Measurements from ENCODE around the gene P2RY8.
"Not testable (repeated sequence)": the region's sequence is repeated elsewhere in the genome, so short reads cannot be mapped to it uniquely, and the experiment has no call there.

The P2RY8 gene

DNA sequence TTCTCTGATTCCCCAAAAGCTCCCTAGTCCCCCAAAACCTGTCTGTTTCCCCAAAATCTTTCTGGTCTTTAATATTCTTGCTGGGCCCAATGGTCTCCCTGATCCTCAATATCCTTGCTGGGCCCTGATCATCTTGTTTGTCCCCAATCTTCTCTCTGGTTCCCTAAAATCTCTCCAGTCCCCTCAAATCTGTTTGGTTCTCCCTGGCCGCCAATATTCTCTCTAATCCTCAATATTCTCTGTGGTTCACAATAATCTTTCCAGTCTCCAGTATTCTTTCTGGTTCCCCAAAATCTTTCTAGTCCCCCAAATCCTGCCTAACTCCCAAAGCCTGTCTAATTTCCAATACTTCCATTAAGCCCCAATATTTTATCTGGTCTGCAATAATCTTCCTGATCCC lies 18.5 kb downstream of the P2RY8 start:
- no peak for DNase-seq

- no peak for DNase-seq
Observed at GRCh38 chrX:1516596-1517104, 20.3 kb downstream of the P2RY8 start.

DNA sequence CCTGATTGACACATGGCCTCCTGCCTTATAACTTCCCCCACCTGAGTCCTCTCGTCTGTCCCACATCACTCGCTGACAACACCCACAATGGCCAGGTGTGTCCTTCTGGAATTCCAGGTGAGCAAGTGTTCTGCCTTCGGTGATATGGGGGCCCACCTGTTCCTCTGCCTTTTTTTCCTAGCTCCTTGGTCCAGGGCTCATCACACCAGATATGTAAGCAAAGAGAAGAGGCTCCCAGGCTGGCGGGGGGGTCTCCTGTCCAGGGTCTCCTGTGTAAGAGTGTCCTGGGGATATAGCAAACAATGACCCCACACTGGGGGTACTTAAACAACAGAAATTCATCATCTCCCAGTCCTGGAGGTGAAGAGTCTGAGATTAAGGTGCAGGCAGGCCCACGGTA lies 25.2 kb downstream of the P2RY8 start:
- no peak for DNase-seq

DNA sequence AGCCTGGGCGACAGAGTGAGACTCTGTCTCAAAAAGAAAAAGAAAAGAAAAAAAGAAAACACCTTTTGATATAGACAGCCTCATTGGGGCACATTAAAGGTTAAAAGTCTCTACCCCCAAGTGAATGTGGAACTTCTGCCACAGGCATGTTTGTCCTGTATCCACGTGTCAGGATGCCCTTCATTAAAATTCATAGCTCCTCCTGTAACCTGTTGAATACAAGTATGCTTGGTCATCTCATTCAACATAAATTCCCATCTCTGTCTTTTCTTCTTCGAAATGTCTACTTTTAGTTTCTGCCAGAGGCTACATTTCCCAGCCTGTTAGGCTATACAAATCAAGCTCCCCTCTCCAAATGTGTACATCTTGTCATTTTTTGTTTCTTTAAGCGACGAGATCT lies 25.8 kb downstream of the P2RY8 start:
- no peak for DNase-seq

DNA sequence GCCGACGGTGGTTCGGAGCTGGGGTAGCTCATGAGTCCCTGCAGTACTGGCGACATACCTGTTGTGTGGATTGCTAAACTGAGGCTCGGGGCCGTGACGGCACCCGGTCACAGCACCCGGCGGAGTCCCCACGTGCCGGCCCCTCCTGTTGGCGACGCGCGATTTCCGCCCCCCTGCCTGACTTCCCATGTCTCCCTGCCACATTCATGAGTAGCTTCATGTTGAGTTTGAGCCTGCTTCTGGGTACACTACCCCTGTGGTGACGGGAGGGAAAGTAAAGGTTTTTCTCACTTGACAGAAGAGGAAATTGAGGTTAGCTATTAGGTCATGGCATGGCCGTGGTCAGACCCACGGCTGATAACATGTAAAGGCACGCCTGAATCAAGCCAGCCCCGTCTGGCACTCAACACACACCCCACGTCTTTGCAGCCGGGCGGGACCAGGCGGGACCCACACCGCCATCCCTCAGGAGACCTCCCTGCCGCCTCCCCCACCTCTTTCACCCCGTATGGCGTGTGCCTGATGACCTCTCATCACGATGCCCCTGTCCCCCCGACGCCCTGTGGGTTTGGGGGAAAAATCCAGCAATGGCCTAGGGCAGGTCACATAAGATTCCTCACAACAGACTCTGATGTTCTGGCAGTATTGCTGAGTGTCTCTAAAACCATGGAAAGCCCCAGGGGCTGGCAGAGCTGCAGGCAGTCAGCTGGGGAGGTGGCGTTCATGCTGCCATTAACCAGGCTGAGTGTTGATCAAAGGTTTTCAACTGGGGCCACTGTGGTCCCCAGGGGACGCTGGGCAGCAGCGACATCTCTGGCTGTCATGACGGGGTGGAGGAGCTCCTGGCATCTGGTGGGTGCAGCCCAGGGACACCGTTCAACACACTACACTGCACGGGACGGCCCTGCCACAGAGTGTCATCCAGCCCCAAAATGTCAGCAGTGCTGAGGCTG lies 29.2 kb downstream of the P2RY8 start:
- no peak for DNase-seq

- DNase-seq, result no peak
Observed at GRCh38 chrX:1506916-1507315, 30.1 kb downstream of the P2RY8 start.

GRCh38 chrX:1502853-1503252 lies 34.1 kb downstream of the P2RY8 start:
- DNase-seq, result no peak

- DNase-seq, result no peak
Observed at GRCh38 chrX:1502241-1502640, 34.7 kb downstream of the P2RY8 start.

DNA sequence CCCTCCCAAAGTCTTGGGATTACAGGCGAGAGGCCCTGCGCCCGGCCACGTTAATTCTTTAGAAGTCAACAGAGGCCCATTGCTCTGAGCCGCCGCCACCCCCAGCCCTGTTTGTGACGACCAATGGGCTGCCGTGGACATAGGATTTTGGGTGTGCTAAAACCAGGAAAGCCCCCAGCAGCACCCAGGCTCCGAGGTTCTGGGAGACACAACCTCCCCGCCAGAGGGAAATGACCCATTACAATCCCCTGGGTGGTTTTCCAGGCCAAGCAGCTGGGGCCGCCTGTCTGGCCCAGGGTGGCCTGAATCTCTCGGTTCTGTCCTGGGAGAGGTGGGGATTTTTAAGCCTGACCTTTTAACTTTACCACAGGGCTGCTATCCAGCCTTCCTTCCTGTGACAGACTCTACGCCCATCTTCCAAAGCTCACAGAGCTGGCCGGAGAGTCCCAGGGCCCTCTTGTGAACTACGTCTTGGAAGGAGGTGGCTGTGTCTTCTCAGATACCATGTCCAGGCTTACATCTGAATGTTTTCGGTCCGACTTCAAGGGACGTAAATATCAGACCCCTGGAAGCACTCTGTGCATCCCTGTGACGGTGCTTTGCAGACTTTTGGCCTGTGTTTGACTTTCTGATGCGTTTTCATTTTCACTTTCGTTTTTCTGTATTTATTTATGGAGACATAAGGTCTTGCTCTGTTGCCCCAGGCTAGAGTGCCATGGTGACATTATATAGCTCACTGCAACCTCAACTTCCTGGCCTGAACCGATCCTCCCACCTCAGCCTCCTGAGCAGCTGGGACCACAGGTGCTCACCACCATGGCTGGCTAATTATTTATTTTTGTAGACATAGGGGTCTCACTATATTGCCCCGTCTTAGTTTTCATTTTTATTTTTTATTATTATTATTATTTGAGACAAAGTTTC lies 36.0 kb downstream of the P2RY8 start:
- DNase-seq, result no peak

- no peak for DNase-seq
Observed at GRCh38 chrX:1496076-1496475, 40.9 kb downstream of the P2RY8 start.

- no peak for DNase-seq
Observed at GRCh38 chrX:1493877-1494510, 43.0 kb downstream of the P2RY8 start.

DNA sequence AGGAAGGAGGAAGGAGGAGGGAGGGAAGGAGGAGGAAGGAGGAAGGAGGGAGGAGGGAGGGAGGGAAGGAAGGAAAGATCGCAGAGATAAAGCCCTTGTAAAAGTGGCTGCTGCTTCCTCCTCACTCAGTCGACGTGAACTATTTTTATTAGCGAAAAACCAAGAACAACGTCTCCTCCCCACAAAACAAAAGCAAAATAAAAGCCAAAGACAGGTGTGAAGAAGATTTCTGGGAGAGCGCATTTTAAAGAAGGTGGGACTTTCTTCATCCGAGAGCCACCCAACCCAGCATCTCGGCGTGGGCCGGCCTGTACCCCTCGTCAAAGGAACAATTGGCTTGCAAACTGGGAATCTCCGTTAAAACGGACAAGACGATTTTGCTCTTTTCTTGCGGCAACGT lies 43.6 kb downstream of the P2RY8 start:
- DNase-seq, result no peak

DNA sequence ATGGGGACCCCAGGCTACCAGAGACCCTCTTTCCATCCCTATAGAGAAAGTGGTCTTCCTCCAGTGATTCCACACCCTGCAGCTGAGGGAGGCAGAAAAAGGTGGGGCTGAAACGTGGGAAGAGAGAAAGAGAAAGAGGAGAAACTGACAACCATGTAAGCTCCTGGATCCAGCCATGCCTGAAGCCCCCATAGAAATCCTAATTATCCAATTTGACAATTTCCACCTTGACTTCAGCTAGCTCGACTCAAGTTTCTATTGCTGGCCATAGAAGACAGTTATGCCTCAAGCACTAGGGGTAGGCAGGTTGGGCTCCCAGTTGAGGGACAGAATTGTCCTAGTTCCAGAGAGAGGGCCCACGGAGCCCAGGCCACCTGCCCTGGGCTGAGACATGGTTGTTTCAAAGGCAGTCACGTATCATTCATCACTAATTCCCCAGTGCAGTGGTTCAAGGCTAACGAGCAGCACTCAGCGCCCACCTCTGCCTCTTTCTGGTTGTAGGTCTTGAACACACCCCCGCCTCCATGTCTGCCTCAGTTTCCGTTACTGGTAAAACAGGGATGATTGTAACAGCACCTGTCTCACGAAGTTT lies 44.5 kb downstream of the P2RY8 start:
- no peak for DNase-seq

- DNase-seq, result no peak
Observed at GRCh38 chrX:1491851-1492349, 45.1 kb downstream of the P2RY8 start.

GRCh38 chrX:1491248-1491647 lies 45.7 kb downstream of the P2RY8 start:
- not testable (repeated sequence) for DNase-seq

- DNase-seq, result not testable (repeated sequence)
Observed at GRCh38 chrX:1490723-1491122, 46.3 kb downstream of the P2RY8 start.

GRCh38 chrX:1489354-1489753 lies 47.6 kb downstream of the P2RY8 start:
- not testable (repeated sequence) for DNase-seq

GRCh38 chrX:1488745-1489144 lies 48.2 kb downstream of the P2RY8 start:
- no peak for DNase-seq

DNA sequence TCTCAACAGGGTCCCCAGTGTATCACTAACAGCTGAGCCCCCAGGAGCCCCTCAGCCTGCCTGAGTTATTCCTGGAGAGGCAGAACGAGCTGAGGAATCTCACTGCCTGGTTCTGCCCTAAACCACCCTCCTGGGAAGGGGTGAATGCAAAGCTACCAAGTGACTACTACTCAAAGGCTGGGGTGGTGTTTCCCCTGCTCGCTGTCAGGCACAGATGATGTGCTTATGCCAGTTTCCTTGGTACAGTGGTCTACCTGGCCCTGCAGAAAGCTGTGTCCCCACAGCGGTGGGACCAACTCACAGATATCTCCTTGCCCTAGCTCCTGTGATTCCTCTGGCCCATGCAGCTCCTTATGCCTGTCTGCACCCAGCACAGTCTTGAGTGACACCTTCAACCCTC lies 48.8 kb downstream of the P2RY8 start:
- DNase-seq, result no peak

DNA sequence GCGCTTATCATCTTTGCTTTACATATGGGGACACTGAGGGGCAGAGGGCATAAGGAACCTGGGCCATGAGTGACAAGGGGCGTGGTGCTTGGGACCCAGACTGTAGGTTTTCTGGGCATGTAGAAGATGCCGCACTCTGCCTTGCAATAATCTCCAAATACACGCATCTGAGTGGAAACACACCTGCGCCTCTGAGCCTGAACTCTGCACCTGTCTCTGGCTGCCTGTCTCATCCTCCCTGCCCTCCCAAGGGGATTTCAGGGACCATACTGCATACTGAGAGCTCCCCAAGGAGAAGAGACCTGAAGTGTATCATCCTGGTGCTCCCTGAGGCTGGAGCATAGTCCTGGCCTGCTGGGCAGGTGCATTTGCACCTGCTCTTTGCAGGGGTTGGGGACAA lies 49.6 kb downstream of the P2RY8 start:
- no peak for DNase-seq

- DNase-seq, result no peak
Observed at GRCh38 chrX:1486749-1487361, 50.1 kb downstream of the P2RY8 start.

DNA sequence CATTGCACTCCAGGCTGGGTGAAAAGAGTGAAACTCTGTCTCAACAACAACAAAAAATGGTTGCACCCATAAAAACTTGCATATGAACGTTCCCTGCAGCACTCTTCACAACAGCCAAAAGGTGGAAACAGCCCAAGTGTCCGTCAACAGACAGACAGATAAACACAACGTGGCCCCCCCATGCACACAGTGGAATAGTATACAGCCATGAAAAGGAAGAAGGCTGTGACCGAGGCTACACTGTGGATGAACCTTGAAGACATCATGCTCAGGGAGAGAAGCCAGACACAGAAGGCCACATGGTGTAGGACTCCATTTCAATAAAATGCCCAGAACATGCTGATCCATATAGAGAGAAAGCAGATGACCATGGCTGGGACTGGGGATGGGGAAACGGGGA lies 50.8 kb downstream of the P2RY8 start:
- no peak for DNase-seq
